Inferior parietal cortex (tissue), 1 donor: ENCODE measurements around the gene SIM2.

Experiments
- DNase-seq: peaks from one replicate; pipeline ENCODE4 v3.0.0-alpha.2; 2016; ENCODE audit errors: extremely low spot score

Gene SIM2

DNA sequence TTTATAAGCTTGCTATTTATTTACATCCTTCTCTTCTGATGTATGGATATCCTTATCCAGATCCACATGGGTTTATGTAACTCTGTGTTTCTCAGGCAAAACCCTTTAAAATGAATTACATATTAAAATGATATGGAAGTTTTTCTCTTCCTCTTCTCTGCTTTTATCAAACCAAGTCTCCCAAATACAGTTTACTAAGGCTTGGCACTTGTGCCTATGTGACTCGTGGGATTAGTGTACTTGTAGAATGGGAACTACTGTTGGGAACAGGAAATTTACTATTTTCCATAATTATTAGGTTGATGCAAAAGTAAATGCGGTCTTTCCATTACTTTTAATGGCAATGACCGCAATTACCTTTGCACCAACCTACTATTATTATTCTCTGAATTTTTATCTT lies 14.8 kb downstream of the SIM2 start:
- no peak for DNase-seq

DNA sequence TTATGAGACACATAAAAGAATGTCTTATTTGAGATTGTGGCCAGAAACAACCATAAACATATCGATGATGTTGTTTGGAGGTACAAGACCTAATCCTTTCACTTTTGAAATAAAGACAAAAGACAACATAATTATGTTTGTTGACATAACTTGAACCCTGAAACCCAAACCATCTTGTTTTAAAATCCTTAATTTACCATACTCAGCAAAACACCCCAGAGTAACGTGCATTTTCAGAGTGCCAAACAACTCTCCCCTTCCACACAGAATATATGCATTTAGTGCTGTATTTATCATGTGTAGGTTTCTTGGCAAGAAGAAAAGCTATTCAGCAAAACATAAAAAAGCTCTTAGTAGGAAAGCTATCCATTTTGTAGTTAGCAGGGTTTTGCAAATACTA lies 17.5 kb downstream of the SIM2 start:
- DNase-seq = no peak

DNA sequence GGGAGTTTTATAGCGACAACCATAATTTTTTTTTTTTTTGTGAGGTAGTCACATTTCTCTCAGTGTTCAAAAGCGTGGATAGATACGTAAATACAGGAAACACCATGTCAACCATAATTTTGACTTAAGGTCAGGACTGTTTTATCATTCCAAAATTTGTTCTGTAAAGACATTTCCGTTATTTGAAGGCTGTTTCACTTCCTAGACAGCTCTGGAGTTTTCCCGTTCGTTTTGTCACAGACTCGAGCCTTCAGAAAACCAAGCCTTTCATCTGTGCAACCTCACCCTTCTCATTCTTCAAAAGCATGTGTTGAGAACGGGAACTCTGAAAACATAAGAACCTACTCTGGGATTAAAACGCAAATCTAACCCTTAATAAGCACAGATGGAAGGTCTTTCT lies 17.9 kb downstream of the SIM2 start:
- no peak for DNase-seq

DNA sequence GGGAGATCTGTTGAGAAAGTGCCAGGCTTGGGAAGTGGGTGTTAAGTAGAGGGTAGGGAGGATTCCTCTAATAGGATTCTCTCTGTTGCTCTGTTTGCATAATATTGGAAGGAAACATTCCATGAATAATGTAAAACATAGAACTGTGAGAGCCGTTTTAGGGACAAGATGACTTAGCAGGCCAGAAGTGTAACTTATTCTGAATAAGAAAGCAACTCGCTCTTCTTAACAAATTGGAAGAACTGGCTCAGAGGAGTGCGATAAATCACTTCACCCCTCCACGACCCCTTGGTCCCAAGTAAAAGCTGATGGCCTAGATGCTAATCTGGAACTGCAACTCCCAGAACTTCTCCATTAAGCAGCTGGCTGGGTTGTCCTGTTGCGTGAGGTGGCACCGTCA lies 19.1 kb downstream of the SIM2 start:
- DNase-seq = no peak

DNA sequence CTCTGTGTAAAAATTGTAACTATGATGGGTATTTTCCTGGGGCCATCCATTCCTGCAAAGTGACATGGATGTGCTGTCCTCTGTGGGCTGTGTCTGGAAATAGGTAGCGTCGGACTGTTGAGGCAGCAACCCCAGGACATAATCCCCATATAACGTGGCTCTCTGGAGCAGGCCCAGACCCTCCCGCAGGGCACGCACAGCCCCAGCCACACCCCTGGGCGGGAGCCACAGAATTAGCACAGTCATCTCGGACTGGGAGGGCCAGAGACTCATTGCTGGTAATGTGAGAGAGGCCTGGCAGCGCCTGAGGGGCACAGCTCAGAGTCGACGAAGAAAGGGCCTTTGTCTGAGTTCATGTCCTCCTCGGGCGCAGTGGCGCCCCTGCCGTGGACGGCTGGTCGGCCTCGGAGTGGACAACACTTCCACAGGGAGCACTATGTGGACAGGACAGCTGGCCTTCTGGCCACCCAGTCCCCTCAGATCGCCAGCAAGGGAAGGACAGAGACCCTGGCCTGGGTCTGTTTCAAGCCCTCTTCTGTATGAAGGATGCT lies 20.1 kb downstream of the SIM2 start:
- DNase-seq = peak; percentile 64

DNA sequence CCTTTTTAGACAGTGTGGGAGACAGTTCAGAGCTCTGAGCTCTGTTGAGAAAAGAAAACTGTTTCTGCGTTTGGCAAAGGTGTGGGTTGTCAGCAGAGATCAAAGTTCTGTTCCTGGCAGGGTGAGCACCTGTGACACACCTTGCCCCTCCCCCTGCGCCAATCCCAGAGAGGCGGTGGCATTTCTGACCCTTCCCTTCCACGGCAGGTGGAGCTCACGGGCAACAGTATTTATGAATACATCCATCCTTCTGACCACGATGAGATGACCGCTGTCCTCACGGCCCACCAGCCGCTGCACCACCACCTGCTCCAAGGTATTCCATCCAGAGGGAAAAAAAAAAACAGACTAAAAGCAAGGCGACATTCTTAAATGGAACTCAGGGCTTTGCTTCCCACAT lies 20.7 kb downstream of the SIM2 start:
- no peak for DNase-seq

DNA sequence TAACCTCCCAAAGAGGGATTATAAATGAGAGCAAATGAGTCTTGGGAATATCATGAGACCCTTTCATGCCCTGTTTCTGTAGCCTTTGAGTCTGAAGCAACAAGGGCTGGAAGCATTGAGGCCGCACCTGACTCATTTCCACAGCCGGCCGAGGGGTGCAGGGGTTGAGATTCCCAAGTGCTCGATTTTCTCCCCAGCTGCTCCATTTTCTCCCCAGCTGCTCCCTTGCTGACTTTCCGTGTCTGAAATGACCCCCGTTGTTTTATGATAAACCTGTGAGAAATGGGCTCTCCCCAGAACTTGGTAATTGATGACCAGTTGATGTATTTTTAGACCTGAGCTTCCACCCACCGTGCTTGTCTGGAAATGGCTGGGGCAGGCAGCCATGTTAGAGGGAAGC lies 22.9 kb downstream of the SIM2 start:
- DNase-seq = no peak

DNA sequence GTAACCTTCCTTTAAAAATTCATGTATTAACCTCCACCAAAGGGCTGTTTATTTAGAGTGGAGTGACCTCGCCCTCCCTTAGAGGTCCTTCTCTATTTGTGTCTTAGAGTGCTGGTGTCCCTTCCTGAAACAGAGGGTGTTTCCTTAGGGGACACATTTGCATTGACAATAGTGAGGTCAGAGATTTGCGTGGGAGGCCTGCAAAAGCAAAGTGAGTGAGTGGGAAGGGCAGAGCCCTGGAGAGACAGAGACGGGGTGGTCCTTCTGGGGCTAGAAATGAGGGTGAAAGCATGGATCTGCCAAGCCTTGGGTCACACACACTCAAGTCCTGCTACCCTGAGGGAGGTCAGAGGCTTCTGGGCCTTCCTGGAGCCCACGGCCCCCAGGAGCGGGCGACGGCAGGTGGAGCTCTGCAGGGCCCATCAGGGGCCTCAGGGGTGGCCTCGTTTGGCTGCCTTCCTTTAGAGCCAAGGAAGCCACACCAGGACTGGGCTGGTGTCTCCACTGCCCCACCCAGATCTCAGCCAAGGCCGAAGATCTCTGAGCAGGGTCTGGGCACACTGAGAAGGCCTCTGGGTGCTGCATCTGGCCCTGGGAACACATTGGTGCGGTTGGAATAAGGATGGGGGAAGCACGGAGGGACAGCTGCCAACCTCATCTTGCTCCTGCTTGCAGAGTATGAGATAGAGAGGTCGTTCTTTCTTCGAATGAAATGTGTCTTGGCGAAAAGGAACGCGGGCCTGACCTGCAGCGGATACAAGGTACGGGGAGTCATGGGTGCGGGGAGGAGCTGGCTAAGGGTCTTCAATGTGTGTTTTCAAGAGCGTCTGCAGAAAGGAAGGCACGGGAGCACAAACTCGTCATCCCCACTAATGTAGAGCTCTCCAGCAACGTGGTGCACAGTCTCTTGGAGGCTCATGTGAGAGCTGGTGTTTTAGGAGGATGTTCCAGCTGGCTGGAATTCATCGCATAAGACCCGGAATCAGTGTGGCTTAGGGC lies 23.8 kb downstream of the SIM2 start:
- DNase-seq = no peak

DNA sequence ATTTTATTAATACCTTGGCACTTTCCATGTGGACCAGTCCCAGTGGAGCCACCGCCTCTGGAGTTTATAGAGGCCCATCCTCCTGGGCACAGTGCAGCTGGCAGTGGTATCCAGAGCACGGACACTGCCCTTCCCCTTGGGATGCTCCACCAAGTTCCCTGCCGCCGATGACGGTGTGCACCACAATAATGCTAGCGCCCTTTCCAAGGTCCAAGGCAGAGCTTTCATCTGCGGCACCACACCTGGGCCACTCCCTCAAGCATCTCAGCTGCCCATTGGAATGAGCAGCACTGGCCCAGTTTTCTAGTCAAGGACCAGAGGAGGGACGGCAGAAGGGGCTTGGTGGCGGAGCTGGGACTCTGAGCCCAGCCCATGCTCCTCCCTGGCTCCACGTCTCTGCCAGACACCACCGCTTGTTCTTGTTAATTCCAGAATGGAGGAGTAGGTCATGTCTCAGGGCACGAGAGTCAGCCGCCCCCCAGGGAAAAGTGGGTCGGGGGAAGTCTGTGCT lies 24.5 kb downstream of the SIM2 start:
- DNase-seq = no peak

DNA sequence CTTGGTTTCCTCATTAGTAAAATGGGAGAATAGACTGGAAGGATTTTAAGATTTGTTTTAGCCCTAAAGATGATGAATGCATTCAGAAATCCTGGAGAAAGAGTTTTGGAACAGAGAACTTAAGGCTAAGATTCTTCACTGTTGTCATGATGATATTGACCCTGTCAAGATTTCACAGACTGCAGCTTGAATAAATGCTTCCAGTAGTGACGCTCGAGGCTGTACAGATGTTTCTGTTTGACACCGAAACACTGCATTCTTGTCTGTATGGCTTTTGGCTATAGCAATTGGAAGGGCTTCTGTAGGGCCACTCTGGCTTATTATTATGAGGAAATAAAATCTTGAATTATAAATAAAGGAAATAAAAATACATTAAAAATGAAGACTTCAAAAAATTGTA lies 25.7 kb downstream of the SIM2 start:
- no peak for DNase-seq

DNA sequence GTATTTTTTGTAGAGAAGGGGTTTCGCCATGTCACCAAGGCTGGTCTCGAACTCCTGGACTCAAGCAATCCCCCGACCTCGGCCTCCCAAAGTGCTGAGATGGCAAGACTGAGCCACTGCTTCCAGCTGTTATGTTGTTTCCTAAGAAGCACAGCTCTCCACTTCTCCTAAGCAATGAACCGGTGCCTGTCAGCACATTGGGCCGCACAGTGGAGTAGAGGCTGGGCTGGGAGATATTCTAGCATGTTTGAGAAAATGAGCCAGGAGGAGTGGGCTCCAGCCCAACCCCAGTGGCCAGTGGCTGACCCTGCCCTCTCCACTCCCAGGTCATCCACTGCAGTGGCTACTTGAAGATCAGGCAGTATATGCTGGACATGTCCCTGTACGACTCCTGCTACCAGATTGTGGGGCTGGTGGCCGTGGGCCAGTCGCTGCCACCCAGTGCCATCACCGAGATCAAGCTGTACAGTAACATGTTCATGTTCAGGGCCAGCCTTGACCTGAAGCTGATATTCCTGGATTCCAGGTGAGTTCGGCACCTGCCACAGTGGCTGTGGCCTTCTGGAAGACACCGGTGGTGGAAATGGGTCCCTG lies 27.0 kb downstream of the SIM2 start:
- no peak for DNase-seq

DNA sequence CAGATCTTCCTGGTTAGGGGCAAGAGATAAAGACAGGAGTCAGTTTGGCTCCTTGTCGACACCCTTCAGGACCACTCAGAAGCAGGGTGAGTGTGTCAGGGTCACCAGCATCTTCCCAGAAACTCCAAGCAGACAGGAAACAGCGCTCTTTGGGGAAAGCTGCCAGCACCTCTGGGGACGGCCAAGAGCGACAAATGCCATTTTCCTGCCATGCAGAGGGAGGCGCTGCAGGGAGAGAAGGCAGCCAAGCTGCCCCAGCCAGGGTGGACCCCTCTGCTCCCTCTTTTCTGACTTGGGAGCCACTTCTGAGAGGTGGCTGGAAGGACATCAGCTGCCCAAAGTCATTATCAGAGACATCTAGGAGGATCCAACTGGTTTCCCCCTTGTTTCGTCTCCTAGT lies 29.0 kb downstream of the SIM2 start:
- no peak for DNase-seq

DNA sequence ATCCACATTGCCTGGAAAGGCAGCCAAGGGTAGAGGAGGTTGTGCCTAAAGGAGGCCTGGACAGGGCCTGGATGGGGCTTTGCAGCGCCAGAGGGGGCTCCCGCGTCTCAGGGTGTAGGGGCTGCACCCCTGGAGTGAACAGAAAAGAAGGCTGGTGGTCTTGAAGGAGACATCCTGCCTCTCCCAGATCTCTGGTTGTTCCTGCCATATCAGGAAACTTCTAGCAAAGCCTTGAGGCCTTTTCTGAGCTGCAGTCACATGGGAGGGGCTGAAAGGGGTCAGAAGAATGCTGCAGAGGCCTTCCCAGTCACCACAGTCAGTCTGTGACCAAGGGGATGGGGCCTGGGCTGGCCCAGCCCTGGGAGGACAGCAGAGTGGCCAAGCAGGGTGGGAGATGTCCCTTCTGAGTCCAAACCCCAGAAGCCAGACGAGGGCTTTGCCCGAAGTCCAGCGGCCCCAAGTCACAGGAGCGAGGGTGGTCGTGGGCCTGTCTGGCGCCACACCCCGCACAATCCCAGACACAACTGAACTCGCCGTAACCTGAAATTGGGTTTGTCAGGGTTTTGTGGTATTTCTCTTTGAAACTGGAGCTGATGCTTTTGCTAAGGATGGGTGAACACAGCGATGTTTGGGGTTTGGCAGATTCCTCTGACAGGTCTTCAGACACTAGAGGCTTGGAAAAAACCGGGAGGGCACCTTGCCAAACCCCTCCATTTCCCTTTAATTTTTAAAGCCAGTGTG lies 29.6 kb downstream of the SIM2 start:
- no peak for DNase-seq

DNA sequence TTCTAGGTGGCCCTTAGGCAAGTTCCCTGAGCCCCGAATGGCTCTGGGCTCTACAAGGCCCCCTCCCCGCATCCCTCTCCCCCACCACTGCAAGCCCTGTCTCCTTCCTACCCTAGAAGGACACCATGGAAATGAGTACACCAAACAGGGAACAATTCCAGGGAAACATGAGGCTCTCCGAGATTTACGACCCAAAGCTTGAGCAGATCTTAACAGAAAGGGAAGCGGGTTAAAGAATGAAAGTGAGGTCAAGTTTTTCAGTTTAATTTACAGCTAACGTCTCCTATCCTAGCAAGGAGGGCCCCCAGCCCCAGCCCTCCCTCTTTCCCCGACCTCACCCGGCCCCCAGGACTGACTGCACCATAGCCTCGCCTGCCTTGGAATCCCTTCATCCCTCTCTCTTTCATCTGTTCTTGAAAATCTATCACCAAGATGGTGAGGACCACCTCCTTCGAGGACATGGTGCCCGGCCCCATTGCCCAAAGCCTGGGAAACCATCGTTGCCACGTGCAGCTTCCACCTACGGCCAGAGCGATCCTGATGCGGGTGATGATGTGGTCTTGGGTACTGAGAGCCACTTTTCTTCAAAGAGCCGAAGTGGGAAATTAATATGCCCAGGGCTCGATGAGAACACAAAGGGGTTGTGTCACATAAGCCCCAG lies 30.5 kb downstream of the SIM2 start:
- no peak for DNase-seq

DNA sequence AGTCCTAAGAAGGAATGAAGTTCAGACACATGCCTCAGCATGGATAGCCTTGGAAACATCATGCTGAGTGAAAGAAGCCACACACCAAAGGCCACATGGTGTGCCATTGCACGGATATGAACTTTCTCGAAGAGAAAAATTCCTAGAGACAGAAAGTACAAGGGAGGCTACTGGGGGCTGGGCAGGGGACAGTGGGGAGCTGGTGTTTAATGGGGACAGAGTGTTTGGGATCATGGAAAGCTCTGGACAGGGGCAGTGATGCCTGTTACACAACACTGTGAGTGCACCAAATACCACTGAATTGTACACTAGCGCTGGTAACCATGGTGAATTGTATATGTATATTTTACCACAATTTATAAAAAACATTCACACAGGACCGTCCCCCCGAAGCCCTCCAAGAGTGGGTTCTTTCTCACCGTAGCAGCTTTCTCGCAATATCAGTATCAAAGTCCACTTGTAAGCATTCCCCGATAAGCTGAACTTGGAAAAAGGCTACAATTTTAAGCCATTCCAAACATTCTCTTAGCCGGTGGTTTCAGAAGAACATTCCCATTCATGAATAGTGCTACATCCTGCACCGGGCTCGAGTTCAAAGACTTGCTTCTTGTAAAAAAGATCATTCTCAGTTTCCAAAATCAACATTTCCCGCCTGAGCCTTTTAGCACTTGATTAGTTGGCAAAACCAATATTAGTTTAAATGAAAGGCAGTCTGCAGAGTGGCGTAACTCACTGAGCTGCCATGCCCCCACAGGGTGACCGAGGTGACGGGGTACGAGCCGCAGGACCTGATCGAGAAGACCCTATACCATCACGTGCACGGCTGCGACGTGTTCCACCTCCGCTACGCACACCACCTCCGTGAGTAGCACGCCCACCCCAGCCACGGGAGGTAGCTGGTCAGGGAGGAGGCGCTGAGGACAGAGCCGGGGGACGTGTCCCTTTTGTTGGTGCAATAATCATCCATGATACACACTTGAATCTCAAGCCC lies 31.7 kb downstream of the SIM2 start:
- no peak for DNase-seq

DNA sequence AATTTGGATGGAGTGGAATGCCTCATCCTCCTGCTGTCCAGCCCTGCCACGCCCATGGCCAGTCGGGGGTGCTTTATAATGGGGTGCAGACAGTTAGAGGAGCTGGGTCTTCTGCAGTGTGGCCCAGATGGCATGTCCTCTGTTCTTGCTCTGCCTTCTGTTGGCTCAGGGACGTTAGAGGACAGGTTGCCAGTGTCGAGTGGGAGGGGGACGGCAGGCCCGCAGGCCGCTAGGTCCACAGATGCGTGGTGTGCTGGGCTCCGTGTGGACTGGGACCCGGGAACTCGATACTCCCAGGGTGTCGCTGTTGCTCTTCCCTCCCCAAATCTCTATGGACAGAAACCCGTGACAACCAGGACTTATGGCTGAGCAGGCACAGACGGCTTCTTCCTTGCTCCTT lies 33.3 kb downstream of the SIM2 start:
- no peak for DNase-seq

DNA sequence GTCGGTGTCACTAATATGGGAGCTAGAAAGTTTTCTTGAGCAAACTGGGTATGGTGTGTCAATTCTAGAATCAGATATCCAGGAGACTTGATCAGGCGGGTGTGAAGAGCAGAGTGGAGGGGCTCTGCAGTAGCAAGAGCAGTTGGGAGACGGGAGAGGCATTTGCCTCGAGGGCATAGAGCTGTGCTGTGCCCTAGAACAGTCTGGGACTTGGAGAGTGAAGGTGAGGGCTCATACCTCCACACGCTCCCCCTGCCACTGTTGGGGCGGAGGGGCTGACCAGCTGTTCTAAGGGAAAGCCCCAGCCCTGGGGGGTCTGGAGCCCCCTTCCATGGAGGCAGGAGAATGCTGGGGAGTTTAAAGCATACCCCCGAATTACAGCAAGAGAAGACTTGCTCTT lies 33.8 kb downstream of the SIM2 start:
- no peak for DNase-seq

DNA sequence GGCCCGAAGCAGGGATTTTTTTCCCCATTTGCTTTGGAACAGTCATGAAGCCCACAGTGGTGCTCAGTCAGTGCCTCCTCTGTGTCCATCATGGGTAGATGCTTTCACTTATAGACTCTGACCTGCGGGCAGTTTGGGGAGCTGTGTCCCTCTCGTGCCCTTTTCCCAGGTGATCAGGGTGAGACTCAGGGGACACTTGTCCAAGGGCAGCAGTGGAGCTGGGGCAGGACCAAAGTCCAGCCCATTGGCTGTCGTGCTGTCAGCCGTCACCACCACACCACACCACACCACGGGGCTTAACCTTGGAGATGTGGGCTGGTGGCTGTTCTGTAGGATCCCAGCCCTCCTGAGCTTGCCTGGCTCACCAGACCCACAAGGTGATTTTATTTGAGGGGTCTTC lies 34.9 kb downstream of the SIM2 start:
- no peak for DNase-seq

DNA sequence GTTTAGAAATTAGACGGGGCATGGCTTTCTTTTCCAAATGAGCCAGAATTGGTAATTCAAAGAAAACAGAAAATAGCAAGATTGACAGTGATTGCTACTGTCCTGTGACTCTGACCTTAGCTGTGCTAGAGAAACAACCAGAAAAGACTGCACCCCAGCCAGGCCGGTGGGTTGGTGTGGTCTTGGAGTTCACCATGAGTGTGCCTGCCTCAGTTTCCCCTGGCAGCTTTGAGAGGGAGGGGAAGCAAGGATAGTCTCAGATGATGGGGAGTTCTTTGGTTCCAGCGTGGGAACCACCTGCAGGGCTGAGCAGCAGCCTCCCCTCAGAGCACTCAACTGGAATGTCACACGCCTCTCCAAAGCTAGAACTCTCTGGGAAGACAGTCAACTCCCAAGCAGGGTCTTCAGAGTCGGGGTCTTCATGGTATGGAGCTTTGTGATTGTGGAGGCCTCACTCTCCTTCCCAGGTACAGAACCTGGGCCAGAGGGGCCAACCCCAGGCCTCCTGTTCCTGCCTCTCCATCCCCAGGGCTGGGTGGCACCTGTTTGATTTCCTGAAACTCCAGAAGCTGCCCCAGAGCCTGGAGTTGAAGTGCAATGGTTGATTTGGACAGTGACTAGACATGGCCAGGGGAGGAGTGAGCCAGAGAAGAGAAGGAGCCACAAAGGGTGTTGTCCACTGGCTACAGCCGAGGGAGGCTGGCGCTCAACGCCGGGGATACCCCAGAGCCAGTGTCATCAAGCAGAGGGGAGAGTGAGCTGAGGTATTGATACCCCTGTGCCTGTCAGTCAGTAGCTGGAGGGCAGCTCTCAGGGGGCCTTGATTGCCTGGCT lies 35.7 kb downstream of the SIM2 start:
- no peak for DNase-seq

DNA sequence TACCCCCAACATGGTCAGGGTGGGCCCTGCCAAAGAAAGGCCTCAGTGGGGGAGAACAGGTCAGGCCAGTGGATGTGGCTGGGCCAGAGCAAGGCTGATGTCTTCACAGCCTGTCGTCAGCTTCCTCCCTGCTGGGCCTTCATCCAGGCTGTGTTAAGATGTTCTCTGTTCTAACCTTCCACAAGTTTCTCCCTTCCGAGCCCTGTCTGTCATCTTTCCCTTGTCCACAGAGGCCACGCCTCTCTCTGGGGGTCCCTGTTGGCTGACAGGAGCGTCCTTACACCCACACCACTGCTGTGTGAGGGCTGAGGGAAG lies 36.2 kb downstream of the SIM2 start:
- DNase-seq = no peak
